Measurements from ENCODE around the gene MGME1. TPM values are rescaled to one million over a fixed set of nuclear protein-coding genes. Genes with fewer than 3 reads are reported as not detected.

MGME1 gene
- total RNA-seq, 2 donors from 2014 or later: 7.4 to 8.8 TPM

DNA sequence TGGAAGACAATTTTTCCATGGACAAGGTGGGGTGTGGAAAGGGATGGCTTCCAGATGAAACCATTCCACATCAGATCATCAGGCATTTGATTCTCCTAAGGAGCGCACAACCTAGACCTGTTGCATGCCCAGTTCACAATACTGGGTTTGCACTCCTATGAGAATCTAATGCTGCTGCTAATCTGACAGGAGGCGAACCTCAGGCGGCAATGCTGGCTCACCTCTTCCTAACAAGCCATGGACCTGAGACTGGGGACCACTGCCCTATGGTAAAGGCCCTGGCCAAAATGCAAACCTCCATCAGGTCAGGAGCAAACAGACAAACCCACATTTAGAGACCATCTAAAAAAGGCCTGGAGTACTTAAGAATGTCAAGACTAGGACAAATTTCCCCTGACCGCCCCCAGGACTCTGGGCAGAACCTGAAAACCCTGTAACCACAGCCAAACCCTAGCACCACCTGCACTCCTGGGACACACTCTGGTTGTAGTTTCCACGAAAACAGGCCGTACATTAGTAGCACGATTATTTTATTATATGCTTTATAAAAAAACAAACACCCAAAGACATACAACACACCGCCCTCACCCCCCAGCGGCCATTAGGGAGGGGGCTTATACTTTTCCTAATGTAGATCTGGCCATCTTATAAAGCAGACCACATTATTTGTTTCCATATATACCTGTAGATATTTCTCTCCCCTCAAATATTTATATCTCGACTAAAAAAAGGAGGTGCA, 27.6 kb upstream of the MGME1 start:
- no peaks in the 10 kb centered on the region for H3K27me3 ChIP-seq (replicated peaks; ENCODE audit: insufficient read depth)
- TF ChIP-seq, protein P1, sequence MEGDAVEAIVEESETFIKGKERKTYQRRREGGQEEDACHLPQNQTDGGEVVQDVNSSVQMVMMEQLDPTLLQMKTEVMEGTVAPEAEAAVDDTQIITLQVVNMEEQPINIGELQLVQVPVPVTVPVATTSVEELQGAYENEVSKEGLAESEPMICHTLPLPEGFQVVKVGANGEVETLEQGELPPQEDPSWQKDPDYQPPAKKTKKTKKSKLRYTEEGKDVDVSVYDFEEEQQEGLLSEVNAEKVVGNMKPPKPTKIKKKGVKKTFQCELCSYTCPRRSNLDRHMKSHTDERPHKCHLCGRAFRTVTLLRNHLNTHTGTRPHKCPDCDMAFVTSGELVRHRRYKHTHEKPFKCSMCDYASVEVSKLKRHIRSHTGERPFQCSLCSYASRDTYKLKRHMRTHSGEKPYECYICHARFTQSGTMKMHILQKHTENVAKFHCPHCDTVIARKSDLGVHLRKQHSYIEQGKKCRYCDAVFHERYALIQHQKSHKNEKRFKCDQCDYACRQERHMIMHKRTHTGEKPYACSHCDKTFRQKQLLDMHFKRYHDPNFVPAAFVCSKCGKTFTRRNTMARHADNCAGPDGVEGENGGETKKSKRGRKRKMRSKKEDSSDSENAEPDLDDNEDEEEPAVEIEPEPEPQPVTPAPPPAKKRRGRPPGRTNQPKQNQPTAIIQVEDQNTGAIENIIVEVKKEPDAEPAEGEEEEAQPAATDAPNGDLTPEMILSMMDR (IDR thresholded peaks at IDR 0.05): no peak
- no peak for ATAC-seq (ENCODE audit: insufficient number of reproducible peaks, low FRiP score, low read depth)
- H3K9me3 ChIP-seq: no peaks in the 10 kb centered on the region
- H3K4me1 ChIP-seq (ENCODE audit: control insufficient read depth in 1 of 2, low read depth in 2 of 2): peaks cover 17 to 33% of the 10 kb centered on the region in 2 donors
- DNase-seq (ENCODE audit: low spot score): no peak
- H3K4me3 ChIP-seq: no peak overlapping the region
- peaks cover 31% of the 10 kb centered on the region for H3K36me3 ChIP-seq
- no peak overlapping the region for H3K27ac ChIP-seq

DNA sequence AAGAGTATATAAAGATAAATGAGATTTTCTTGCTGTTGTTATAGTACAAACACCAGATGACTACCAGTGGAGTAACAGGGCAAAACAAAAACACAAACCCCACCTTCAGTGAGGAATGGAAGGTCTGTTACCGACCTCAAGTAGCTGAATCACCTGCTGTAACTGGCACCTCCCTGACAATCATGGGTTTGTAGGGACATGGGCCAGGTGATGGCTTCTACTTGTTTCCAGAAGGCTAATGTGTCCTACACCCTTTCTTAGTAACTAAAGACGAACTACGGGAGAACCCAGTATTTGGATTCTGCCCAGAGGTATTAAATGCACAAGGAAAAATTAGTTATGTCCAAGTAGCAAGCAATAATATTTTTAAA, 27.0 kb upstream of the MGME1 start:
- TF ChIP-seq, protein P1 (IDR thresholded peaks at IDR 0.05): no peak
- no peak for ATAC-seq (ENCODE audit: insufficient number of reproducible peaks, low FRiP score, low read depth)
- peaks cover 12 to 27% of the 10 kb centered on the region in 2 donors for H3K4me1 ChIP-seq (ENCODE audit: control insufficient read depth in 1 of 2, low read depth in 2 of 2)
- H3K27me3 ChIP-seq (replicated peaks; ENCODE audit: insufficient read depth): no peaks in the 10 kb centered on the region
- peaks cover 36% of the 10 kb centered on the region for H3K36me3 ChIP-seq
- H3K9me3 ChIP-seq: no peaks in the 10 kb centered on the region
- H3K4me3 ChIP-seq: no peak overlapping the region
- no peak overlapping the region for H3K27ac ChIP-seq
- DNase-seq (ENCODE audit: low spot score): no peak

DNA sequence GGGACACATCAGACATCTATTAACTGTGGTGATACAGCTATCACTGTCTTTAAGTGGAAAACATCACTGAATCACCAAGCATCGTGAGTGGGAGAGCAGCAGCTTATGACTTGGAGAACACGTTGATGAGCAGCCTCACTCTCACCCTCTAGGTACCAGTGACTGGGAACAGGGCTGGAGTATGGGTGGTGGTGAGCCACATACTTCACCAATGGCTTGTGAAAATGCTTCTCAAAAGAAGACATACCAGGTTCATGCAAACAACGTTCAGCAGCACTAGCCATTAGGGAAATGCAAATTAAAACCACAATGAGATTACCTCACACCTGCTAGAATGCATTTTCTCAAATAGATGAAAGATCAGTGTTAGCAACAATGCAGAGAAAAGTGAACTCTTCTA, 25.5 kb upstream of the MGME1 start:
- Histone ChIP-seq H3K4me1 (ENCODE audit: control insufficient read depth in 1 of 2, low read depth in 2 of 2) (peaks cover 4 to 12% of the 10 kb centered on the region in 2 donors), H3K27me3 (replicated peaks; ENCODE audit: insufficient read depth) (no peaks in the 10 kb centered on the region), H3K36me3 (peaks cover 50% of the 10 kb centered on the region), H3K9me3 (no peaks in the 10 kb centered on the region), H3K27ac (no peak overlapping the region), H3K4me3 (no peak overlapping the region)
- ATAC-seq (ENCODE audit: insufficient number of reproducible peaks, low FRiP score, low read depth): no peak
- TF ChIP-seq, protein P1 (IDR thresholded peaks at IDR 0.05): no peak
- no peak for DNase-seq (ENCODE audit: low spot score)

DNA sequence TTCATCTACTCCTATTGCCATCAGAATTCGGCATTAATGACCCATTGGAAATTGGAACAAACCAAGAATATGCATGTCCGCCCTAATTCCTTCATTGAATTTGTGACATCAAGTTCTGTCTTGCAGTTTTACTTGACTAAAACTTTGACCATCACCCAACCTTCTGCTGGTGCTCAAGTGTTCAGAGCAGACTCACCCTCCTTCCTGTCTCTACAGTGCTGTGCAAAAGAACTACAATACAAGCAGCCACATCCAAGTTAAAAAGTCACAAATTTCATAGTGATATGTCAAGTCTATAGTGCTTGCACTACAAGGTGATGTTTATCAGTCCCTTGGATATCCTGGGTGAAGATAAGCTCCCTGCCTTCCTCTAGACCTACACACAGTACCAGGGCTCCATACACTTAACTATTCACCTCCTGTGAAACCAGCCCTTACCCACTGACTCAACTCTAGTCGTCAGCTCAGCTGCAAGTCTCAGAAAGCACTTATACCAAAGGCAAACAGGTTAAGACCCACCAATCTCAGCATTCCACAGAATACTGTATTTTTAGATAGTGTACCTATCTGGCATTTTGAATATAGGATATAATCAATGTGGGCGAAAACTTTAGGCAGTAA, 23.9 kb upstream of the MGME1 start:
- Histone ChIP-seq H3K9me3 (no peaks in the 10 kb centered on the region), H3K36me3 (peaks cover 65% of the 10 kb centered on the region), H3K4me1 (ENCODE audit: control insufficient read depth in 1 of 2, low read depth in 2 of 2) (no peaks in the 10 kb centered on the region), H3K4me3 (no peak overlapping the region), H3K27ac (no peak overlapping the region), H3K27me3 (replicated peaks; ENCODE audit: insufficient read depth) (no peaks in the 10 kb centered on the region)
- no peak for ATAC-seq (ENCODE audit: insufficient number of reproducible peaks, low FRiP score, low read depth)
- TF ChIP-seq, protein P1 (IDR thresholded peaks at IDR 0.05): no peak
- DNase-seq (ENCODE audit: low spot score): no peak

DNA sequence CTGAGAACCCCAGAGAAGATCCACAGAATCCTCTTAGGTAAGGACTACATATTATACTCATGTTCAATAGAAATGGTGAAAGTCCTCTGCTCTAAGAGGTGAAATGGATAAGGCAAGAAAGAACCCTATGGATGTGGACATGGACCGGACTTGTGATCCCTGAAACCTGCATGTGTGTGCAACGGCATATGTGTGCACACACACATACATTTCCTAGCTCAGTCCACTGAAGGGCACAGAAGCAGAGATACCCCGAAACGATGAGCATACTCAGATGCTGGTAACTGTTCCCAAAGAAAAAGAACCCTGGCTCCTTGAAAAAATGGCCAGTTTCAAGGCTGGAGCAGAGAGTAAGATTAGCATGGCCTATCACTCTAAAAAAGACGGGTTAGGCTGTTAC, 22.8 kb upstream of the MGME1 start:
- Histone ChIP-seq H3K4me1 (ENCODE audit: control insufficient read depth in 1 of 2, low read depth in 2 of 2) (no peaks in the 10 kb centered on the region), H3K27me3 (replicated peaks; ENCODE audit: insufficient read depth) (no peaks in the 10 kb centered on the region), H3K4me3 (no peak overlapping the region), H3K27ac (no peak overlapping the region), H3K9me3 (no peaks in the 10 kb centered on the region), H3K36me3 (peaks cover 71% of the 10 kb centered on the region)
- TF ChIP-seq, protein P1 (IDR thresholded peaks at IDR 0.05): no peak
- ATAC-seq (ENCODE audit: insufficient number of reproducible peaks, low FRiP score, low read depth) (no peak), DNase-seq (ENCODE audit: low spot score) (no peak)
